Prostate gland (tissue), 2 donors: Measurements from ENCODE around the gene SYVN1. TPM values are rescaled to one million over a fixed set of nuclear protein-coding genes. Genes with fewer than 3 reads are reported as not detected.
A peak's percentile ranks its signal among the peaks of the same experiment; 100 is the strongest.

Experiments
- DNase-seq: peaks from one replicate; pipeline ENCODE4 v3.0.0-alpha.2; 2019; ENCODE audit warnings: low spot score
- H3K27ac ChIP-seq, 2 donors: fragments of 200-600 bp; sonication (generic); 2 replicates each; pipeline ENCODE4 v1.5.1; 2017 to 2019
- H3K27me3 ChIP-seq: fragments of 200-600 bp; sonication (generic); replicated peaks from 2 replicates; pipeline ENCODE4 v1.5.1; 2019; ENCODE audit not compliant: insufficient read depth
- H3K36me3 ChIP-seq, 2 donors: fragments of 200-600 bp; sonication (generic); 1 replicate in 1 of 2; 2 replicates in 1 of 2; pipeline versions ENCODE4 v1.5.1 to v1.8.1; 2017 to 2019
- H3K4me1 ChIP-seq: fragments of 200-600 bp; sonication (generic); replicated peaks from 2 replicates; pipeline ENCODE4 v1.5.1; 2019
- H3K4me3 ChIP-seq, 2 donors: fragments of 200-600 bp; sonication (generic); 2 replicates each; pipeline ENCODE4 v1.5.1; 2017 to 2019
- H3K9me3 ChIP-seq: fragments of 200-600 bp; sonication (generic); 2 replicates; pipeline ENCODE4 v1.5.1; 2017
- CTCF ChIP-seq, 4 experiments: fragments of 200-600 bp in 2 of 4; fragments of 450-650 bp in 2 of 4; sonication (generic) in 2 of 4; IDR thresholded peaks; 1 replicate in 3 of 4; 2 replicates in 1 of 4; pipeline ENCODE4 v1.5.1; 2016 to 2019; ENCODE audit warnings: antibody characterized with exemption in 4 of 4, mild to moderate bottlenecking in 2 of 4, moderate library complexity in 2 of 4
- POLR2A ChIP-seq: fragments of 450-650 bp; IDR thresholded peaks from one replicate; pipeline ENCODE4 v1.6.1; 2016; ENCODE audit warnings: antibody characterized with exemption, mild to moderate bottlenecking
- POLR2AphosphoS5 ChIP-seq: sonication (generic); formaldehyde crosslinking; IDR thresholded peaks from one replicate; pipeline ENCODE4 v1.6.1; 2017; ENCODE audit warnings: antibody characterized with exemption
- WGBS: methylation state at CpG from one replicate; pipeline ENCODE4 v1.1.5; 2018; 5-methylcytosine and 5-hydroxymethylcytosine counted together
- intact Hi-C: fragments of 100-400 bp; cut with DNase I; formaldehyde crosslinking; loops from one replicate; pipeline ENCODE4 v1.14.2; 2022
- total RNA-seq, 2 donors: library from RNA; depleted of rRNA; stranded (reverse); fragments of >200 nt; gene quantifications; one replicate each; pipeline ENCODE4 v1.1.0, GENCODE V29; 2016

SYVN1 gene
- total RNA-seq, 2 donors from 2014 or later: 89.7 to 108 TPM

- Histone ChIP-seq H3K27ac (no peak overlapping the region), H3K4me1 (peaks cover 18% of the 10 kb centered on the region)
- 93% methylated on average over 5 of the region's 11 CpGs for WGBS
Measured at GRCh38 chr11:65114538-65115171, 19.7 kb downstream of the SYVN1 start.

GRCh38 chr11:65113839-65114238 is 20.5 kb downstream of the SYVN1 start:
- Histone ChIP-seq H3K36me3 (no peaks in the 10 kb centered on the region), H3K9me3 (no peaks in the 10 kb centered on the region), H3K4me1 (peaks cover 18% of the 10 kb centered on the region), H3K4me3 (no peak overlapping the region), H3K27me3 (no peaks in the 10 kb centered on the region), H3K27ac (no peak overlapping the region)
- intact Hi-C loops: loop anchor here (10.0 kb wide), 2 partner anchors 199 to 259 kb away; partner anchors contain the start of gene ATG2A
- TF ChIP-seq POLR2AphosphoS5 (no peak), CTCF (IDR thresholded peaks at IDR 0.05) (no peak), POLR2A (no peak)
- DNase-seq: no peak
- 84% methylated on average over 6 of the region's 6 CpGs for WGBS

More at GRCh38 chr11:65114538-65115171, 19.7 kb downstream of the SYVN1 start:
- H3K9me3 ChIP-seq: no peaks in the 10 kb centered on the region
- H3K36me3 ChIP-seq: peaks cover 0 to 3% of the 10 kb centered on the region in 2 donors
- DNase-seq: no peak
- no peaks in the 10 kb centered on the region for H3K27me3 ChIP-seq
- no peak overlapping the region for H3K4me3 ChIP-seq
- no peak for TF ChIP-seq POLR2A
- TF ChIP-seq POLR2AphosphoS5: no peak
- no peak for TF ChIP-seq CTCF (IDR thresholded peaks at IDR 0.05)
- intact Hi-C loops: loop anchor here (5.0 to 10.0 kb wide), 3 partner anchors 32 to 260 kb away; partner anchors contain the start of genes ATG2A, CDCA5 and ZFPL1

GRCh38 chr11:65113361-65113756 is 21.0 kb downstream of the SYVN1 start:
- no peaks in the 10 kb centered on the region for H3K36me3 ChIP-seq
- WGBS: 17% methylated on average over 14 of the region's 14 CpGs
- peak overlapping the region; percentile 76 to 80 for H3K27ac ChIP-seq
- peak overlapping the region; percentile 42 to 51 for H3K4me3 ChIP-seq
- no peak for DNase-seq
- no peak for TF ChIP-seq POLR2A
- no peak for TF ChIP-seq CTCF (IDR thresholded peaks at IDR 0.05)
- TF ChIP-seq POLR2AphosphoS5: no peak
- peaks cover 18% of the 10 kb centered on the region for H3K4me1 ChIP-seq
- intact Hi-C loops: loop anchor here (10.0 kb wide), 2 partner anchors 199 to 259 kb away; partner anchors contain the start of gene ATG2A
- no peaks in the 10 kb centered on the region for H3K27me3 ChIP-seq
- H3K9me3 ChIP-seq: no peaks in the 10 kb centered on the region

GRCh38 chr11:65112546-65113360 is 21.6 kb downstream of the SYVN1 start:
- intact Hi-C loops: loop anchor here (10.0 kb wide), 2 partner anchors 198 to 258 kb away; partner anchors contain the start of gene ATG2A
- DNase-seq: no peak
- Histone ChIP-seq H3K4me1 (peaks cover 18% of the 10 kb centered on the region), H3K27ac (peak overlapping the region; percentile 76 to 80), H3K4me3 (peak overlapping the region; percentile 42 to 51), H3K27me3 (no peaks in the 10 kb centered on the region), H3K36me3 (no peaks in the 10 kb centered on the region), H3K9me3 (no peaks in the 10 kb centered on the region)
- WGBS: 2% methylated on average over 32 of the region's 57 CpGs
- TF ChIP-seq POLR2A (no peak), CTCF (IDR thresholded peaks at IDR 0.05) (peak; percentile 72 to 95 (median 86)), POLR2AphosphoS5 (peak; percentile 38)
